Measurements from ENCODE around the gene CD79B.
"Not testable (repeated sequence)": the region's sequence is repeated elsewhere in the genome, so short reads cannot be mapped to it uniquely, and the experiment has no call there.

The CD79B gene

GRCh38 chr17:63930951-63931575 is 1.1 kb downstream of the CD79B start:
- no peak for DNase-seq

- no peak for DNase-seq
These were observed 2.0 kb downstream of the CD79B start for GRCh38 chr17:63929860-63930766.

GRCh38 chr17:63928966-63929695 is 3.0 kb downstream of the CD79B start:
- DNase-seq, result no peak

- DNase-seq, result no peak
These were observed 3.9 kb downstream of the CD79B start for GRCh38 chr17:63928172-63928666.

GRCh38 chr17:63927464-63928171 is 4.5 kb downstream of the CD79B start:
- DNase-seq, result no peak

- no peak for DNase-seq
These were observed 6.0 kb downstream of the CD79B start for GRCh38 chr17:63926164-63926563.

- no peak for DNase-seq
These were observed 6.5 kb downstream of the CD79B start for GRCh38 chr17:63925615-63926014.

- DNase-seq, result not testable (repeated sequence)
These were observed 9.7 kb downstream of the CD79B start for GRCh38 chr17:63922402-63922801.

GRCh38 chr17:63920779-63921178 is 11.4 kb downstream of the CD79B start:
- not testable (repeated sequence) for DNase-seq

- not testable (repeated sequence) for DNase-seq
These were observed 12.1 kb downstream of the CD79B start for GRCh38 chr17:63920050-63920449.

GRCh38 chr17:63919311-63919723 is 12.8 kb downstream of the CD79B start:
- no peak for DNase-seq

GRCh38 chr17:63918789-63919305 is 13.3 kb downstream of the CD79B start, which contains the start of gene GH1:
GH1 (minus strand) TSS chr17:63918839; CDS start chr17:63918776, 63 bp downstream.
- DNase-seq, result not testable (repeated sequence)

GRCh38 chr17:63918305-63918704 is 13.8 kb downstream of the CD79B start:
- no peak for DNase-seq

- no peak for DNase-seq
These were observed 14.5 kb downstream of the CD79B start for GRCh38 chr17:63917646-63918045.

- DNase-seq, result not testable (repeated sequence)
These were observed 14.9 kb downstream of the CD79B start for GRCh38 chr17:63917206-63917605.

GRCh38 chr17:63916566-63917185 is 15.5 kb downstream of the CD79B start:
- no peak for DNase-seq

- DNase-seq, result not testable (repeated sequence)
These were observed 16.4 kb downstream of the CD79B start for GRCh38 chr17:63915753-63916152.

- DNase-seq, result no peak
These were observed 17.7 kb downstream of the CD79B start for GRCh38 chr17:63914471-63914870.

- no peak for DNase-seq
These were observed 20.5 kb downstream of the CD79B start for GRCh38 chr17:63911657-63912100.

GRCh38 chr17:63911041-63911635 is 21.0 kb downstream of the CD79B start, which contains the start of gene CSHL1:
CSHL1 (minus strand) TSS chr17:63911258; CDS start chr17:63911196, 62 bp downstream.
- DNase-seq, result no peak

GRCh38 chr17:63910096-63910495 is 22.0 kb downstream of the CD79B start:
- no peak for DNase-seq

All from NCI-H1417 treated with DMSO at 0.1 percent for 48 hours (cell line).